Uterus (tissue), 4 donors: ENCODE measurements around the gene MAN2A2. TPM values are rescaled to one million over a fixed set of nuclear protein-coding genes. Genes with fewer than 3 reads are reported as not detected.

ENCODE experiments used
- DNase-seq, 2 donors: peaks; one replicate each; pipeline ENCODE4 v3.0.0-alpha.2; 2019 to 2020
- H3K27ac ChIP-seq, 2 donors: fragments of 200-600 bp; sonication (generic); 1 replicate in 1 of 2; 2 replicates in 1 of 2; pipeline ENCODE4 v1.5.1; 2016 to 2018
- H3K27me3 ChIP-seq, 2 donors: fragments of 200-600 bp; sonication (generic); one replicate each; pipeline ENCODE4 v1.5.1; 2018 to 2019; ENCODE audit warnings: control low read depth in 1 of 2
- H3K36me3 ChIP-seq, 2 donors: fragments of 200-600 bp; sonication (generic); one replicate each; pipeline ENCODE4 v1.5.1; 2019; ENCODE audit warnings: control low read depth in 1 of 2
- H3K4me1 ChIP-seq, 2 donors: fragments of 200-600 bp; sonication (generic); one replicate each; pipeline ENCODE4 v1.5.1; 2018 to 2019; ENCODE audit warnings: control low read depth in 1 of 2
- H3K4me3 ChIP-seq, 2 donors: fragments of 200-600 bp; sonication (generic); 1 replicate in 1 of 2; 2 replicates in 1 of 2; pipeline ENCODE4 v1.5.1; 2018 to 2019; ENCODE audit warnings: mild to moderate bottlenecking in 1 of 2
- H3K9me3 ChIP-seq, 2 donors: fragments of 200-600 bp; sonication (generic); one replicate each; pipeline ENCODE4 v1.5.1; 2019; ENCODE audit warnings: control low read depth in 1 of 2
- POLR2A ChIP-seq, 2 donors: fragments of 450-650 bp; IDR thresholded peaks; one replicate each; pipeline ENCODE4 v1.6.1; 2016; ENCODE audit warnings: antibody characterized with exemption in 2 of 2, mild to moderate bottlenecking in 1 of 2, moderate library complexity in 1 of 2
- intact Hi-C: fragments of 100-400 bp; cut with DNase I; formaldehyde crosslinking; loops from one replicate; pipeline ENCODE4 v1.15.1; 2023; ENCODE audit warnings: low total_unique reads
- total RNA-seq, 4 donors: library from RNA; depleted of rRNA in 3 of 4; stranded (reverse); fragments of >200 nt in 3 of 4; gene quantifications; one replicate each; pipeline versions ENCODE4 v1.1.0 to v1.2.4, GENCODE V29; 2014 to 2023
- TF ChIP-seq, protein P1 (sequence below), 4 experiments: fragments of 200-600 bp in 2 of 4; fragments of 450-650 bp in 2 of 4; sonication (generic) in 2 of 4; IDR thresholded peaks; one replicate each; pipeline ENCODE4 v1.5.1; 2016 to 2019; ENCODE audit warnings: antibody characterized with exemption in 4 of 4, mild to moderate bottlenecking in 2 of 4, moderate library complexity in 1 of 4
- donor health status: DM: yes; HTN: yes; CAD: no.

Gene MAN2A2
- total RNA-seq, 4 donors from 2014 or later: 15.9 to 92.0 (median 19.8) TPM

DNA sequence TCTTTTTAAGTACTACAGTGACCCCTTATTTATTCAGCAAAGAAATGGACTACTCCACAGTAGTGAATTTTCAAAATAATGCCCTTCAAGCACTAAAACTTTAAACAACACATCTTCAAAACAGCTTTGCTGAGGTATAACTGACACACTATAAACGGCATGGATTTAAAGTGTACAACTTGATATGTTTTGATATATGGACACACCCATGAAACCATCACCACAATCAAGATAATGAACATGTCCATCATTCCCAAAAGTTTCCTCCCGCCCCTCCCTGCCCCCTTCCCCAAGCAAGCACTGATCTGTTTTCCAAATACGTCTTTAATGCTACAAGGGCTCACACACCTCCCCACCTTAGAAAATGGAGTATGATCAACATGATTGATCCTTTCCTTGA, 36.3 kb upstream of the MAN2A2 start:
- no peak overlapping the region for H3K27ac ChIP-seq
- H3K27me3 ChIP-seq: no peaks in the 10 kb centered on the region
- H3K4me3 ChIP-seq: no peak overlapping the region
- H3K36me3 ChIP-seq: no peaks in the 10 kb centered on the region
- H3K9me3 ChIP-seq: no peaks in the 10 kb centered on the region
- TF ChIP-seq, protein P1, sequence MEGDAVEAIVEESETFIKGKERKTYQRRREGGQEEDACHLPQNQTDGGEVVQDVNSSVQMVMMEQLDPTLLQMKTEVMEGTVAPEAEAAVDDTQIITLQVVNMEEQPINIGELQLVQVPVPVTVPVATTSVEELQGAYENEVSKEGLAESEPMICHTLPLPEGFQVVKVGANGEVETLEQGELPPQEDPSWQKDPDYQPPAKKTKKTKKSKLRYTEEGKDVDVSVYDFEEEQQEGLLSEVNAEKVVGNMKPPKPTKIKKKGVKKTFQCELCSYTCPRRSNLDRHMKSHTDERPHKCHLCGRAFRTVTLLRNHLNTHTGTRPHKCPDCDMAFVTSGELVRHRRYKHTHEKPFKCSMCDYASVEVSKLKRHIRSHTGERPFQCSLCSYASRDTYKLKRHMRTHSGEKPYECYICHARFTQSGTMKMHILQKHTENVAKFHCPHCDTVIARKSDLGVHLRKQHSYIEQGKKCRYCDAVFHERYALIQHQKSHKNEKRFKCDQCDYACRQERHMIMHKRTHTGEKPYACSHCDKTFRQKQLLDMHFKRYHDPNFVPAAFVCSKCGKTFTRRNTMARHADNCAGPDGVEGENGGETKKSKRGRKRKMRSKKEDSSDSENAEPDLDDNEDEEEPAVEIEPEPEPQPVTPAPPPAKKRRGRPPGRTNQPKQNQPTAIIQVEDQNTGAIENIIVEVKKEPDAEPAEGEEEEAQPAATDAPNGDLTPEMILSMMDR (IDR thresholded peaks at IDR 0.05): no peak
- TF ChIP-seq POLR2A (IDR thresholded peaks at IDR 0.05): no peak
- intact Hi-C loops: no loop called here
- DNase-seq: no peak
- peaks cover 0 to 5% of the 10 kb centered on the region in 2 donors for H3K4me1 ChIP-seq

DNA sequence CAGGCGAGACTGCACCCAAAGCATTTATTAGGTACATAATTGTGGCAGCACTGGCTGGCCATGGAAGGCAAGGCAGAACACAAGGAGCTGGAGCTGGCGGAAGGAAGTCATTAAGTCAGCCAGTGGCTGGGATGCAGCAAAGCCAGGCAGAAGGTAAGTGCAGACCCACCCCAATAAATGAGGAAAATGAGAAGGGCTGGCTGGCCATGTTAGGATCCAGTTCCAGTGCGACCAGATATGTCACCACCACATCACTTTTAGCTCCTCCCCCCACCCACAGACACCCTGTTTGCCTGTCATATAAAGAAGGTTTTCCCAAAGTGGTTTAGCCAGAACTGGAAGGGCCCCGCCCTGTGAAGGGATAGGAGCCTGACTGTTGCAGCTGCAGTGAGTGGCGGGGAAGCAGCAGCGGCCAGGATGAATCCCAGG, 34.8 kb upstream of the MAN2A2 start, which contains the start of gene FURIN:
Gene FURIN, plus strand, starts transcription at position 328 of the 429 bp plus-strand sequence. CDS start 7,153 bp downstream, outside the sequence.
- Histone ChIP-seq H3K4me1 (peaks cover 5 to 10% of the 10 kb centered on the region in 2 donors), H3K27me3 (no peaks in the 10 kb centered on the region), H3K4me3 (no peak within 1 kb of the TSS), H3K36me3 (no peaks in the 10 kb centered on the region), H3K27ac (peak within 1 kb of the TSS; percentile 59 to 94), H3K9me3 (no peaks in the 10 kb centered on the region)
- no peak for DNase-seq
- no peak for TF ChIP-seq POLR2A (IDR thresholded peaks at IDR 0.05)
- TF ChIP-seq, protein P1 (IDR thresholded peaks at IDR 0.05): no peak
- intact Hi-C loops: no loop called here

DNA sequence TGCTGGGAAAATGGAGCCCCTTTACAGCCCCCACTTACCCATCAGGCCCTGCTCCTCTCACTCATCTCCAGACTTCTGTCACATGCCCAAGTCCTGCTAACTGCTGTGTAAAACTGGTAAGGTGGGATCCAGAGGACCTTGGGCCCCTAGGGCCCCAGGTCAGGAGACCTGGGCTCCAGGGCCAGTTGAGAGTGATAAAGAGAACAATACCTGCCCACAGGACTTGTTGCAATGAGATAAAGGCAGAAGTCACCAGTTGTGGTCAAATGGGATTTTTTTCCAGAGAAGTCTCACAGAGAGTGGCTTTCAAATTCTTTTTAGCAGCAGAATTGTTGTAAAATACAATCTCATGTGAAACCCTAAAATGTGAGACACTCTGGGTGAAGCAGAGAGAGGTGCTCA, 34.0 kb upstream of the MAN2A2 start:
- intact Hi-C loops: no loop called here
- Histone ChIP-seq H3K4me1 (peaks cover 10 to 12% of the 10 kb centered on the region in 2 donors), H3K9me3 (no peaks in the 10 kb centered on the region), H3K36me3 (no peaks in the 10 kb centered on the region), H3K27ac (peak overlapping the region; percentile 59 to 94), H3K4me3 (no peak overlapping the region), H3K27me3 (no peaks in the 10 kb centered on the region)
- no peak for DNase-seq
- TF ChIP-seq, protein P1 (IDR thresholded peaks at IDR 0.05): no peak
- TF ChIP-seq POLR2A (IDR thresholded peaks at IDR 0.05): no peak

DNA sequence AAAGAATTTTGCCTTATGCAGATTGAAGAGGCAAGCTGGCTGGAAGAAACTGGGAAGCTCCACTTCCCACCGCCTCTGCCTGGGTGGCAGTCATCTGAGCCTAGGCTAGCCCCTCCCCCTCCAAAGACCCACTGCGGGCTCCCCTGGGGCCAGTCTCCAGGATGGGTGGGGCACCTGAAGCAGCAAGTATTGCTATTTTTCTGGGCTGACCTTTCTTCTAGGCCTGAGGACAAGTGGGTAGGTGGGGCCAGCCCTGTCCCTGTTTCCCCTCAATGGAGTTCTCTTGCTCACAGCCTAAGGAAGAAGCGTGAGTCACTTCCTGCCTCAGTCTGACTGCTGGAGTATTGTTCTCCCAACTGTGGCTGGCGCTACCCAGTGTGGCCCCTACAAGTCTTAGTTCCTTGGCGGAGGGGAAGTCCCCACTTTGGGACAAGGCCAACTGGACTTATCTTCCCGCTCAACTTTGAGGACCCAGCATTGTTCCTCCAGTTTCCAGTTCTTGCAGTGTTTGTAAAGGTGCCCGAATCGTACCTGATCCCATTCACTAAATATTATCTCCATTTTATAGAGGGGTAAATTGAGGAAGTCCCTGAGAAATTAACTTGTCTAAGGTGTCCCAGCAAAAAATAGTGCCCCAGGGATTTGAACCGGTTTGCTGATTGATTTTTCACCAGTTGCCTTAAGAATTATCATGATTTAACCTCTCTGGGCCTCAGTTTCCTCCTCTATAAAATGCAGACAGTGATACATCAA, 33.3 kb upstream of the MAN2A2 start:
- Histone ChIP-seq H3K27ac (peak overlapping the region; percentile 94), H3K27me3 (no peaks in the 10 kb centered on the region), H3K4me3 (no peak overlapping the region), H3K4me1 (peaks cover 10 to 12% of the 10 kb centered on the region in 2 donors), H3K9me3 (no peaks in the 10 kb centered on the region), H3K36me3 (no peaks in the 10 kb centered on the region)
- DNase-seq: peak; percentile 41 to 75
- TF ChIP-seq, protein P1 (IDR thresholded peaks at IDR 0.05): no peak
- TF ChIP-seq POLR2A (IDR thresholded peaks at IDR 0.05): peak in 1 of 2 donors; percentile 43
- intact Hi-C loops: no loop called here

DNA sequence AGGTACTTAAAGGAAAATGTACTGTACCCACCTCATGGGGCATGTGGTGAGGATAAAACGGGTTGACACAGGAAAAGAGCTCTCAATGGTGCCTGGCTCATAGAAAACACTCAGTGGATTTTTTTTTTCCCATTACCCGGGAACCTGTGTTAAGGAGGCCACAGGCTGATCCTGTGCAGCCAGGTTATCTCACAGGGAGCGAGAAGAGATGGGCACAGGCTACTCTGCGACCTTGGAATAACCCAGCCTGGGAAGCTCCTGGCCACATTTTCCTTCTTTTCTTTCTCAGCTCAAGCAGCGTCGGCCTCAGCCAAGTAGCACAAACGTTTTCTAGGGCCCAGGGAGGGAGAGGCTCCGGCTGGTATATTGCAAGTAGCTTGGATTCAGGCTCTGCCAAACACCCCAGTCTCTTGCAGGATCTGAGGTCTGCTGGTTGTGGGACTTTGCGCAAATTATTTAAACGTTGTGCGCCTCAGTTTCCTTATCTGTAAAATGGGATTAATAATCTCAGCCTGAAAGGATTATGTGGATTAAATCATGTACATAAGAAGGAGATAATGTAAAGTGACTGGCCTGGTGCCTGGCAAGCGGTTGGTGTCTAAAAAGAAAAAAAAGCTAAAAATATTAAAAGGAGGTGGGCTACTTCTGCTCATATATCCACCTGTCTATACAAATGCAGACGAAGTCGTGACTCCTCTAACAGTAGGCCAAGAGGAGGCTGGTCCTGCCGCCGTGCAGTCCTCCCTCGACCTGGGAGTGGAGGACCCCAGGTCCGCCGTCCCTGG, 32.6 kb upstream of the MAN2A2 start:
- no peaks in the 10 kb centered on the region for H3K27me3 ChIP-seq
- no peaks in the 10 kb centered on the region for H3K9me3 ChIP-seq
- H3K36me3 ChIP-seq: no peaks in the 10 kb centered on the region
- TF ChIP-seq POLR2A (IDR thresholded peaks at IDR 0.05): no peak
- TF ChIP-seq, protein P1 (IDR thresholded peaks at IDR 0.05): no peak
- peaks cover 10 to 12% of the 10 kb centered on the region in 2 donors for H3K4me1 ChIP-seq
- H3K27ac ChIP-seq: peak overlapping the region; percentile 94
- peak overlapping the region; percentile 51 to 99 for H3K4me3 ChIP-seq
- intact Hi-C loops: no loop called here
- DNase-seq: no peak
